Esophagus muscularis mucosa (tissue), 4 donors: ENCODE results near the gene NEDD9. TPM values are rescaled to one million over a fixed set of nuclear protein-coding genes. Genes with fewer than 3 reads are reported as not detected.

Experiments
- DNase-seq: peaks from one replicate; pipeline ENCODE4 v3.0.0-alpha.2; 2017; ENCODE audit errors: extremely low spot score
- H3K27ac ChIP-seq, 4 donors: fragments of 200-600 bp; sonication (generic); replicated peaks in 1 of 4; 1 replicate in 3 of 4; 2 replicates in 1 of 4; pipeline ENCODE4 v1.5.1; 2016 to 2019; ENCODE audit warnings: mild to moderate bottlenecking in 1 of 4
- H3K27me3 ChIP-seq, 4 donors: fragments of 200-600 bp; sonication (generic); one replicate each; pipeline versions ENCODE4 v1.5.1 to v1.6.0; 2016 to 2019
- H3K36me3 ChIP-seq, 4 donors: fragments of 200-600 bp; sonication (generic); one replicate each; pipeline ENCODE4 v1.5.1; 2016 to 2019
- H3K4me1 ChIP-seq, 4 donors: fragments of 200-600 bp; sonication (generic); one replicate each; pipeline ENCODE4 v1.5.1; 2016 to 2019
- H3K4me3 ChIP-seq, 4 donors: fragments of 200-600 bp; sonication (generic); 1 replicate in 2 of 4; 2 replicates in 2 of 4; pipeline ENCODE4 v1.5.1; 2016 to 2019; ENCODE audit warnings: mild to moderate bottlenecking in 4 of 4, moderate library complexity in 1 of 4
- H3K9me3 ChIP-seq, 4 donors: fragments of 200-600 bp; sonication (generic); 1 replicate in 3 of 4; 2 replicates in 1 of 4; pipeline ENCODE4 v1.5.1; 2016 to 2019
- CTCF ChIP-seq, 3 experiments: fragments of 200-600 bp in 2 of 3; fragments of 450-650 bp in 1 of 3; sonication (generic) in 2 of 3; IDR thresholded peaks; one replicate each; pipeline ENCODE4 v1.5.1; 2017 to 2019; ENCODE audit warnings: antibody characterized with exemption in 3 of 3, mild to moderate bottlenecking in 2 of 3, moderate library complexity in 1 of 3
- EP300 ChIP-seq: sonication (generic); formaldehyde crosslinking; IDR thresholded peaks from one replicate; pipeline ENCODE4 v1.6.1; 2017; ENCODE audit warnings: antibody characterized with exemption
- POLR2A ChIP-seq: fragments of 450-650 bp; IDR thresholded peaks from one replicate; pipeline ENCODE4 v1.6.1; 2017; ENCODE audit warnings: antibody characterized with exemption, moderate library complexity, mild to moderate bottlenecking, low read depth
- POLR2AphosphoS5 ChIP-seq, 2 donors: sonication (generic); formaldehyde crosslinking; IDR thresholded peaks; one replicate each; pipeline ENCODE4 v1.6.1; 2017; ENCODE audit warnings: antibody characterized with exemption in 2 of 2
- WGBS: methylation state at CpG from one replicate; pipeline ENCODE4 v1.1.5; 2018; 5-methylcytosine and 5-hydroxymethylcytosine counted together
- intact Hi-C: fragments of 100-400 bp; cut with DNase I; formaldehyde crosslinking; loops from one replicate; pipeline ENCODE4 v1.15.1; 2023
- total RNA-seq, 4 donors: library from RNA; depleted of rRNA; stranded (reverse); fragments of >200 nt; gene quantifications; one replicate each; pipeline versions ENCODE4 v1.1.0 to v1.2.1, GENCODE V29; 2016

The NEDD9 gene
- total RNA-seq, 4 donors from 2014 or later: 18.3 to 47.2 (median 32.9) TPM

- intact Hi-C loops: no loop called here
- no peaks in the 10 kb centered on the region for H3K36me3 ChIP-seq
- DNase-seq: no peak
- H3K27ac ChIP-seq: no peak overlapping the region
- H3K27me3 ChIP-seq: no peaks in the 10 kb centered on the region
- H3K4me3 ChIP-seq: no peak overlapping the region
- no peak for TF ChIP-seq POLR2AphosphoS5 (IDR thresholded peaks at IDR 0.05)
- TF ChIP-seq POLR2A: no peak
- no peak for TF ChIP-seq CTCF (IDR thresholded peaks at IDR 0.05)
- no peak for TF ChIP-seq EP300
- no peaks in the 10 kb centered on the region for H3K9me3 ChIP-seq
- 85% methylated on average over 4 of the region's 4 CpGs for WGBS
- H3K4me1 ChIP-seq: peaks cover 7 to 23% (median 15%) of the 10 kb centered on the region in 4 donors
These were observed 29.8 kb upstream of the NEDD9 start for GRCh38 chr6:11262242-11262641.

DNA sequence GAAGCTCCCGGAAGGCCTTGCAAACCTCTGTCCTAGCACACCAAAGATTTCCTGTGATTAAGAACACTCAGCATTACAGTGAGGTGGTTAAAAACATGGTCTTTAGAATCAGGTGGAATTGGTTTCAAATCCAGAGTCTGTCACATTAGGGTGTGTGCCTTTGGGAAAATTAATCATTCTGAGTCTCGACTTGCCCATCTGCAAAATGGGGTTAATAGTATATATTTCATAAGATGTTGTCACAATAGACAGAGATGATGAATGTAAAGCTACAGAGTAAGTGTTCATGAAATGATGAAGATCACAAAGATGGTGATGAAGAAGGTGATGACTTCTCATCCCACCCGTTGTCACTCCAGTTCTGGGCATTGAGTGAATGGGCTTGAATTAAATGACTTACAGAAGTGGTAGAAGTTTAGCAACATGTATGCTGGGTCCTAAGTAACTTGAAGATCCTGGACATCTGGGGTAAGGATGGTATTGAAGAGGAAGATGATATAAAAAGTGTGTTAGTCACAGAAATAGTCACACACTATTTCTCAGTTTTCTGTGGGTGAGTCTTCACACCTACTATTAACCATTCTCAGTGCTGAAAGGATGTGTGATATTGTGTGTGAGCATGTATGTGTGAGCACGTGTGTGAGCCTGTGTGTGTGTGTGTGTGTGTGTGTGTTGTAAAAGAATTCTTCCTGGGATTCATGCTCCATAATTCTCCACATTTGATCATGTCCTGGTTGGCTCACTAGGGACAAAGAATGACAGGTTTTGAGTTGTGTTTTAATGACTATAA, 28.0 kb upstream of the NEDD9 start:
- no peak overlapping the region for H3K27ac ChIP-seq
- WGBS: 94% methylated on average over 4 of the region's 4 CpGs
- intact Hi-C loops: no loop called here

GRCh38 chr6:11258260-11259237, 26.1 kb upstream of the NEDD9 start:
- no peaks in the 10 kb centered on the region for H3K27me3 ChIP-seq
- no peak for DNase-seq
- 90% methylated on average over 2 of the region's 2 CpGs for WGBS
- H3K27ac ChIP-seq: no peak overlapping the region
- no peaks in the 10 kb centered on the region for H3K9me3 ChIP-seq
- TF ChIP-seq POLR2AphosphoS5 (IDR thresholded peaks at IDR 0.05): no peak
- no peak overlapping the region for H3K4me3 ChIP-seq
- intact Hi-C loops: no loop called here
- H3K4me1 ChIP-seq: peaks cover 7 to 17% (median 13%) of the 10 kb centered on the region in 4 donors
- no peaks in the 10 kb centered on the region for H3K36me3 ChIP-seq

More for the DNA sequence above, 28.0 kb upstream of the NEDD9 start:
- peaks cover 7 to 23% (median 15%) of the 10 kb centered on the region in 4 donors for H3K4me1 ChIP-seq
- no peak for DNase-seq
- TF ChIP-seq POLR2A (no peak), EP300 (no peak), POLR2AphosphoS5 (IDR thresholded peaks at IDR 0.05) (no peak), CTCF (IDR thresholded peaks at IDR 0.05) (no peak)
- H3K9me3 ChIP-seq: no peaks in the 10 kb centered on the region
- no peaks in the 10 kb centered on the region for H3K36me3 ChIP-seq
- H3K27me3 ChIP-seq: no peaks in the 10 kb centered on the region
- H3K4me3 ChIP-seq: no peak overlapping the region

DNA sequence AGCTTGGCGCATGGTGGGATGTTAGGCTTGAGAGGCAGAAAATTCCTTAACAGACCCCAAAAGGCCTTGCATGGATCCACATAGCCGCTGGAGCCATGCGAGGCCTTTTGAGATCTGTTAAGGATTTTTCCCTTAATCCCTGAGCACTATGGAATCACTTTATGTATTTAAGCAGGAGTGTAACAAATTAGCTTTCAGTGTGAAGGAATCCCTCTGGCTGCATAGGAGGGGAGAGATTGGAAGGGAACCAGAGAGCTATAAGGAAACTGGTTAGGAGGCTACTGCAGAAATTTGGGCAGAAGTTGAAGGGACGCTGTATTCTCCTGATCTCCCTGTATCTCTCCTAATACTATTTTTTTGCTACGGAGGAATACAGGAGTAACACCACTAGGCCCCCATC, 23.1 kb upstream of the NEDD9 start:
- intact Hi-C loops: no loop called here
- Histone ChIP-seq H3K27ac (no peak overlapping the region), H3K36me3 (no peaks in the 10 kb centered on the region), H3K27me3 (no peaks in the 10 kb centered on the region), H3K9me3 (no peaks in the 10 kb centered on the region), H3K4me1 (peaks cover 19 to 23% (median 21%) of the 10 kb centered on the region in 4 donors), H3K4me3 (no peak overlapping the region)
- 95% methylated on average over 5 of the region's 5 CpGs for WGBS
- DNase-seq: no peak
- TF ChIP-seq EP300 (no peak), POLR2AphosphoS5 (IDR thresholded peaks at IDR 0.05) (no peak), CTCF (IDR thresholded peaks at IDR 0.05) (no peak), POLR2A (no peak)

DNA sequence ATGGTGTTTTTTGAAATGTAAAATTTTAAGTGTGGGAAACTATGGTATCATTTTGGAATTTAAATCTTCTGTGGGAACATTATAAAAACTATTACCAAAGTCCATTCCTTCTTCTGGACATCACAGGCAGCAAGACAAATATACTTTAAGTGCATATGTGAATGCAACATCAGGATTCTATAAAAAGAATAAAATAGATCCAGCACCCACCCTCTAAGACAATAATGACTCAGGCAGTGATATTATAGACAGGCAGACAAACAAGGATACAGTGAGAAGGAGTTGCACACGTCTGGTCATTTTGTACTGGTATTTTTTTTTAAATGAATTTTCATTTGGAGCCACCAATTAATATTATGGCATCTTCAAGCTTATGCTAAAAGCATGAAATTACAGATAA, 21.1 kb upstream of the NEDD9 start:
- no peak for DNase-seq
- peaks cover 19 to 23% (median 21%) of the 10 kb centered on the region in 4 donors for H3K4me1 ChIP-seq
- TF ChIP-seq POLR2AphosphoS5 (IDR thresholded peaks at IDR 0.05): no peak
- no peak for TF ChIP-seq EP300
- no peak for TF ChIP-seq POLR2A
- no peak for TF ChIP-seq CTCF (IDR thresholded peaks at IDR 0.05)
- no peak overlapping the region for H3K4me3 ChIP-seq
- intact Hi-C loops: loop anchor here (5.0 kb wide), 1 partner anchor 244 kb away; no protein-coding TSS in a partner anchor
- H3K9me3 ChIP-seq: no peaks in the 10 kb centered on the region
- H3K36me3 ChIP-seq: no peaks in the 10 kb centered on the region
- no peaks in the 10 kb centered on the region for H3K27me3 ChIP-seq
- 94% methylated on average over 1 of the region's 1 CpG for WGBS
- H3K27ac ChIP-seq: no peak overlapping the region
